HepG2 (cell line): ENCODE results near the gene SRBD1. TPM values are rescaled to one million over a fixed set of nuclear protein-coding genes. Genes with fewer than 3 reads are reported as not detected.

Experiments used
- ATAC-seq: fragments of 200-7000 bp; cut with Tn5 transposase; 3 replicates; pipeline ENCODE4 v1.9.1; 2020; ENCODE audit warnings: mild to moderate bottlenecking, moderate library complexity
- BruUV-seq: library from RNA; stranded (reverse); fragments of 400-500 nt; replicated peaks from 2 replicates; lab custom pipeline; 2021; lab: Mats Ljungman, UMichigan
- CTCF ChIA-PET: fragments of 300-600 bp; formaldehyde crosslinking; extraction: SDS; loops from one replicate; lab custom pipeline; 2021; ENCODE audit warnings: low total read pairs, inconsistent platforms, low intra/inter-chr PET ratio; lab: Yijun Ruan, JAX
- POLR2A ChIA-PET: fragments of 350-600 bp; sonication (Branson Sonifier 250); formaldehyde crosslinking; loops from one replicate; lab custom pipeline; 2020; ENCODE audit warnings: antibody characterized with exemption, inconsistent platforms; lab: Yijun Ruan, JAX
- DNase-seq: peaks from one replicate; pipeline ENCODE4 v3.0.0-alpha.2; 2015; ENCODE audit warnings: low spot score
- FAIRE-seq: peaks from 3 replicates; lab custom pipeline; 2011; peaks lifted over from hg19 to GRCh38; lab: Jason Lieb, UNC
- H2AFZ ChIP-seq: one replicate; pipeline ENCODE4 v1.6.1; 2011; ENCODE audit warnings: low read length, inconsistent platforms
- H3K27ac ChIP-seq: fragments of 300-600 bp; 3 replicates; pipeline ENCODE4 v1.8.0; 2011; ENCODE audit warnings: mixed run types, mild to moderate bottlenecking, mixed read lengths, low read length, inconsistent platforms; ENCODE audit not compliant: insufficient read depth; ENCODE audit errors: extremely low read length
- H3K27me3 ChIP-seq, 2 experiments: fragments of 200-600 bp in 1 of 2; 2 replicates in 1 of 2; 3 replicates in 1 of 2; pipeline versions ENCODE4 v1.6.0 to v1.8.0; 2011; ENCODE audit warnings: low read length in 2 of 2, mild to moderate bottlenecking in 2 of 2, moderate library complexity in 2 of 2, inconsistent platforms in 1 of 2; ENCODE audit not compliant: insufficient read depth in 2 of 2, control insufficient read depth in 1 of 2
- H3K36me3 ChIP-seq, 2 experiments: fragments of 200-600 bp in 1 of 2; replicated peaks in 1 of 2; 2 replicates in 1 of 2; 3 replicates in 1 of 2; pipeline versions ENCODE4 v1.5.1 to v1.8.0; 2011; ENCODE audit warnings: low read length in 2 of 2, inconsistent platforms in 1 of 2; ENCODE audit not compliant: insufficient read depth in 2 of 2, control insufficient read depth in 1 of 2
- H3K4me1 ChIP-seq: 2 replicates; pipeline ENCODE4 v1.5.1; 2012; ENCODE audit warnings: low read length, inconsistent platforms; ENCODE audit not compliant: insufficient read depth
- H3K4me2 ChIP-seq: 2 replicates; pipeline ENCODE4 v1.6.0; 2011; ENCODE audit warnings: low read depth, low read length, inconsistent platforms
- H3K4me3 ChIP-seq, 3 experiments: fragments of 200-600 bp in 1 of 3; sonication (generic), shearing (Covaris generic) in 1 of 3; replicated peaks in 1 of 3; 2 replicates each; pipeline ENCODE4 v1.5.1; 2011 to 2016; ENCODE audit warnings: low read length in 3 of 3, inconsistent platforms in 2 of 3, low read depth in 2 of 3, mild to moderate bottlenecking in 2 of 3, control low read depth in 1 of 3, mixed read lengths in 1 of 3; ENCODE audit not compliant: insufficient read depth in 1 of 3
- H3K79me2 ChIP-seq: one replicate; pipeline ENCODE4 v1.6.1; 2011; ENCODE audit warnings: low read length, inconsistent platforms; ENCODE audit not compliant: insufficient read depth
- H3K9ac ChIP-seq: 2 replicates; pipeline ENCODE4 v1.6.0; 2011; ENCODE audit warnings: mild to moderate bottlenecking, low read depth, low read length, inconsistent platforms; ENCODE audit not compliant: insufficient read depth
- H3K9me3 ChIP-seq: 2 replicates; pipeline ENCODE4 v1.5.1; 2012; ENCODE audit warnings: mild to moderate bottlenecking, low read length
- H4K20me1 ChIP-seq: 2 replicates; pipeline ENCODE4 v1.6.0; 2011; ENCODE audit warnings: inconsistent platforms, mild to moderate bottlenecking, low read length, moderate library complexity; ENCODE audit not compliant: insufficient read depth
- CC2D1A ChIP-seq: sonication (generic); formaldehyde crosslinking; IDR thresholded peaks from 2 replicates; pipeline ENCODE4 v1.8.1; 2023; ENCODE audit warnings: mild to moderate bottlenecking, missing genetic modification reagents
- GABPA ChIP-seq, 2 experiments: IDR thresholded peaks; 2 replicates each; pipeline ENCODE4 v1.6.1; 2011 to 2016; ENCODE audit warnings: low read depth in 2 of 2, low read length in 1 of 2, missing biosample characterization in 1 of 2, missing genetic modification characterization in 1 of 2
- HMGA1 ChIP-seq: sonication (generic); formaldehyde crosslinking; conservative IDR thresholded peaks from 2 replicates; pipeline ENCODE4 v1.4.0; 2020; ENCODE audit warnings: missing genetic modification reagents
- MIER2 ChIP-seq: IDR thresholded peaks from 2 replicates; pipeline ENCODE4 v1.6.1; 2016; ENCODE audit warnings: missing biosample characterization, missing genetic modification reagents
- MLLT10 ChIP-seq: sonication (generic); formaldehyde crosslinking; IDR thresholded peaks from 2 replicates; pipeline ENCODE4 v1.4.0; 2020; ENCODE audit warnings: missing genetic modification reagents
- SCMH1 ChIP-seq: sonication (generic); formaldehyde crosslinking; IDR thresholded peaks from 2 replicates; pipeline ENCODE4 v1.9.0; 2021; ENCODE audit warnings: missing genetic modification reagents, mild to moderate bottlenecking, borderline replicate concordance
- SRF ChIP-seq: IDR thresholded peaks from 2 replicates; pipeline ENCODE4 v1.6.1; 2011; ENCODE audit warnings: mild to moderate bottlenecking, low read depth, low read length, moderate library complexity
- ZBTB46 ChIP-seq: sonication (generic); formaldehyde crosslinking; IDR thresholded peaks from 2 replicates; pipeline ENCODE4 v1.4.0; 2020; ENCODE audit warnings: mild to moderate bottlenecking, missing genetic modification reagents, borderline replicate concordance
- ZEB1 ChIP-seq: IDR thresholded peaks from 2 replicates; pipeline ENCODE4 v1.6.1; 2012; ENCODE audit warnings: mild to moderate bottlenecking, low read depth, inconsistent platforms; ENCODE audit not compliant: insufficient replicate concordance
- ZIK1 ChIP-seq: sonication (generic); formaldehyde crosslinking; IDR thresholded peaks from 2 replicates; pipeline ENCODE4 v1.5.0; 2020; ENCODE audit warnings: mild to moderate bottlenecking, low read depth, missing genetic modification reagents, borderline replicate concordance
- ZNF180 ChIP-seq: sonication (generic); formaldehyde crosslinking; IDR thresholded peaks from 2 replicates; pipeline ENCODE4 v1.4.0; 2020; ENCODE audit warnings: low read depth, missing genetic modification reagents, borderline replicate concordance
- ZNF230 ChIP-seq: sonication (generic); formaldehyde crosslinking; IDR thresholded peaks from 2 replicates; pipeline ENCODE4 v1.4.0; 2020; ENCODE audit warnings: mild to moderate bottlenecking, missing genetic modification reagents
- ZNF383 ChIP-seq: sonication (generic); formaldehyde crosslinking; IDR thresholded peaks from 2 replicates; pipeline ENCODE4 v1.4.0; 2020; ENCODE audit warnings: missing genetic modification reagents, mild to moderate bottlenecking, borderline replicate concordance
- ZNF549 ChIP-seq: sonication (generic); formaldehyde crosslinking; IDR thresholded peaks from 2 replicates; pipeline ENCODE4 v1.5.0; 2020; ENCODE audit warnings: missing genetic modification reagents
- ZSCAN20 ChIP-seq: sonication (generic); formaldehyde crosslinking; IDR thresholded peaks from 2 replicates; pipeline ENCODE4 v1.4.0; 2020; ENCODE audit warnings: missing genetic modification reagents, mild to moderate bottlenecking, borderline replicate concordance
- WGBS: methylation state at CpG from one replicate; pipeline ENCODE4 v1.1.6; 2017; ENCODE audit warnings: low lambda C conversion rate; 5-methylcytosine and 5-hydroxymethylcytosine counted together
- in situ Hi-C: cut with HindIII; loops from 2 replicates; pipeline ENCODE4 v1.10.0; 2017; ENCODE audit warnings: low pct_unique_long_range_greater_than_20kb; ENCODE audit not compliant: extremely low pct_ligation_motif_present
- intact Hi-C: fragments of 100-400 bp; cut with micrococcal nuclease; formaldehyde crosslinking; loops from one replicate; pipeline ENCODE4 v1.10.0; 2022; ENCODE audit not compliant: unreplicated experiment
- polyA plus RNA-seq, 8 experiments: library from polyadenylated mRNA; depleted of rRNA in 3 of 8; stranded (reverse) in 7 of 8; unstranded in 1 of 8; fragments of >200 nt; fragmentation: Illumina TruSeq in 4 of 8; extraction: Trizol in 4 of 8; gene quantifications; 2 replicates each; pipeline versions ENCODE4 v1.2.1 to v1.2.3, GENCODE V29; 2011 to 2016; ENCODE audit warnings: low read depth in 4 of 8, missing spikeins in 1 of 8, mixed read lengths in 1 of 8; ENCODE audit not compliant: insufficient read depth in 1 of 8
- total RNA-seq, 5 experiments: library from RNA; depleted of rRNA; stranded (reverse); fragments of >200 nt; fragmentation: Illumina TruSeq; extraction: Trizol; gene quantifications; 2 replicates each; pipeline ENCODE4 v1.2.3, GENCODE V29; 2016; ENCODE audit warnings: low read depth in 1 of 5

SRBD1 gene
- total and polyA plus RNA-seq, 2 of the 13 experiments (the other 11 are each of a cell fraction or from before 2014, with no cell fraction given) = 3.2 to 23.9 TPM

GRCh38 chr2:45595721-45596435 lies 15.2 kb downstream of the SRBD1 start:
- Histone ChIP-seq H3K79me2 (no peaks in the 10 kb centered on the region), H4K20me1 (no peaks in the 10 kb centered on the region), H3K4me2 (no peak overlapping the region), H3K4me3 (no peak overlapping the region), H3K36me3 (peaks cover 11 to 71% of the 10 kb centered on the region in 2 experiments), H3K27me3 (no peaks in the 10 kb centered on the region), H3K27ac (no peak overlapping the region), H3K9ac (no peak overlapping the region), H3K9me3 (no peaks in the 10 kb centered on the region), H2AFZ (no peak overlapping the region), H3K4me1 (no peaks in the 10 kb centered on the region)
- TF ChIP-seq ZNF549 (CRISPR knock-in tag) = no peak
- no peak for TF ChIP-seq ZEB1
- TF ChIP-seq SRF = no peak
- TF ChIP-seq SCMH1 (CRISPR knock-in tag) = no peak
- no peak for TF ChIP-seq ZNF180
- no peak for TF ChIP-seq MLLT10
- TF ChIP-seq ZSCAN20 (CRISPR knock-in tag) = no peak
- no peak for TF ChIP-seq ZNF383 (CRISPR knock-in tag)
- no peak for TF ChIP-seq GABPA (IDR thresholded peaks at IDR 0.05; ENCODE audit: low read depth, low read length)
- no peak for TF ChIP-seq GABPA (CRISPR knock-in tag; IDR thresholded peaks at IDR 0.05; ENCODE audit: low read depth)
- TF ChIP-seq MIER2 (CRISPR knock-in tag) = no peak
- TF ChIP-seq HMGA1 (CRISPR knock-in tag) = no peak
- no peak for TF ChIP-seq ZIK1 (CRISPR knock-in tag)
- no peak for TF ChIP-seq ZNF230 (CRISPR knock-in tag)
- TF ChIP-seq ZBTB46 (CRISPR knock-in tag) = no peak
- TF ChIP-seq CC2D1A = no peak
- DNase-seq (no peak), FAIRE-seq (peak; percentile 39), ATAC-seq (no peak)
- WGBS = 97% methylated on average over 4 of the region's 4 CpGs
- POLR2A ChIA-PET = no interaction called here
- CTCF ChIA-PET = no interaction called here
- BruUV-seq = no TSS peak
- intact Hi-C loops = no loop called here
- in situ Hi-C loops = no loop called here
